Inflammatory macrophage treated with lipopolysaccharide for 4 hours (primary cell): ENCODE measurements around the gene CPSF4L.
A peak's percentile ranks its signal among the peaks of the same experiment; 100 is the strongest.
"Not testable (repeated sequence)": the region's sequence is repeated elsewhere in the genome, so short reads cannot be mapped to it uniquely, and the experiment has no call there.

Experiments
- DNase-seq: peaks from one replicate; pipeline ENCODE4 v3.0.0-alpha.2; 2020

The CPSF4L gene

GRCh38 chr17:73267648-73268537, 6.2 kb upstream of the CPSF4L start:
- no peak for DNase-seq

DNA sequence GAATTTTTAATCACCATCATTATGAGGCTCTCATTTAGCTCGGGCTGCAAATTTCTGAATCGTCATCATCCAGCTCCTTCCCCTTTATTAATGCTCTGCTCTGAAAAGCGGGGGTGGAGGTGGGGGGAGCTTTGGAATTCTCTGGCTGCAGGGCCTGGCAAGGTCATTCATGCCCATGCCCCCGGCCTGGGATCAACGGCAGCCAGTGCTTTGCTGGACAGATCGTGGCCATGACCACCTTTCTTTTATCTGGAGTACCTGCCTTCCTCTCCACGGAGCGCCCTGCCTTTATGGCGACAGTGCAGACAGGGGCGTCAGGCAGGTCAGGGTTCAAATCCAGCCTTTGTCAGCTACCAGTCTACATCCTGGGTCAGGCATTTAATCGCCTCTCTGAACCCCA, 5.1 kb upstream of the CPSF4L start:
- DNase-seq: no peak

DNA sequence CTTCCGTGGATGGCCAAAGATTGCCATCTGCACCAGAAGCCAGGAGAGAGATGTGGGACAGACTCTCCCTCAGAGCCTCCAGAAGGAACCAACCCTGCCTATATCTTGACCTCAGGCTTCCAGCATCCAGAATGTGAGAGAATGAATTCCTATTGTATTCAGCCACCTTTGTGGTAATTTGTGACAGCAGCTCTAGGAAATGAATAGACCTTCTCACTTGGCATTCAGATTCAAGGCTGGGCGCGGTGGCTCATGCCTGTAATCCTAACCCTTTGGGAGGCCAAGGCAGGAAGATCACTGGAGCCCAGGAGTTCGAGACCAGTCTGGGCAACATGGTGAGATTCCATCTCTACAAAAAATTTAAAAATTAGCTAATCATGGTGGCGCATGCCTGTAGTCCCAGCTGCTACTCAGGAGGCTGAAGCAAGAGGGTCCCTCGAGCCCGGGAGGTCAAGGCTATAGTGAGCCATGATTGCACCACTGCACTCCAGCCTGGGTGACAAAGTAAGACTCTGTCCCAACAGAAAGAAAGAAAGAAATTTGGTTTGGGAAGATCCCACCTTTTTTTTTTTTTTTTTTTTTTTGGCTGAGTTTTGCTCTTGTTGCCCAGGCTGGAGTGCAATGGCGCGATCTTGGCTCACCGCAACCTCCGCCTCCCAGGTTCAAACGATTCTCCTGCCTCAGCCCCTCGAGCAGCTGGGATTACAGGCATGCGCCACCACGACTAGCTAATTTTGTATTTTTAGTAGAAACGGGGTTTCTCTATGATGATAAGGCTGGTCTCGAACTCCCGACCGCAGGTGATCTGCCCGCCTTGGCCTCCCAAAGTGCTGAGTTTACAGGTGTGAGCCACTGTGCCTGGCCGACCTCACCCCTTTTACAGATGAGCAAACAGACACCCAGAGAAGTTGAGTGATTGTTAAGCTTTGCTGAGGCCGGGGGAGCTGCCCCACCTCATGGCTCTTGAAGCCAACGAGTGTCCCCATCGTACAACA, 4.3 kb upstream of the CPSF4L start:
- no peak for DNase-seq

- DNase-seq: not testable (repeated sequence)
These were observed 2.8 kb upstream of the CPSF4L start for GRCh38 chr17:73264448-73264847.

- DNase-seq: no peak
These were observed 1.3 kb upstream of the CPSF4L start for GRCh38 chr17:73262676-73263642.

DNA sequence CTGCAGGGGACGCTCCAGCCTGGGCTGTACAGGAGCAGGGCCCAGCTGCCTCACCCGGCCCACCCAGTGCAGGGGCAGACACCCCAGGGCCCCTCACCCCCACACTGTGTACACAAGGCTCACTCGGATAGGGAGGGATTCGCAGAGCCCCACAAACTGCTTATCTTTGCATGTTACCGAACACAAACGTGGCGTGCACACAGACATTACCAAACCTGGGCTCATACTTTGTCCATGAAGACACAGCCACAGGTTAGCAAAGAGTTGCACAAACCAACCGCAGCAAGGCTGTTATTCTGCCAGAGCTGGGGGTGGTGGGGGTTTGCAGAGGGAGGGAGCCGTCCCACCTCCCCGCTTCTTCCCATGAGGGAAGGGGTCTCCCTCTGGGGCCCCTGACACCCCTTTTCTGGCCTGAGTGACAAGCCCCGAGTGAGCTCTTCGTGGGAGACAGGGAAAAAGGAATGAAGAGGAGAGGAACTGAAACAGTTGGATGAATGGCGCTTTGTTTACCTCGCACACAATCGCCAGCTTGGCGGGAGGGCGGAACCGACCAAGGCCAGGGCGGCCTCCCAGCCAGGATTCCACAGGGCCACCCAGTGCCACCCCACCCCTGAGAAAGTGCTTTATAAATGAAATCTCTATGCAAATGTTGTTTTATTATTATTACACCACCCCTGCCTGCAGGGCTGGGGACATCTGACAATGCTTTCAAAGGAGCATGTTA, 434 bp upstream of the CPSF4L start:
- DNase-seq: no peak

GRCh38 chr17:73257516-73257915, 4.2 kb downstream of the CPSF4L start:
- no peak for DNase-seq

DNA sequence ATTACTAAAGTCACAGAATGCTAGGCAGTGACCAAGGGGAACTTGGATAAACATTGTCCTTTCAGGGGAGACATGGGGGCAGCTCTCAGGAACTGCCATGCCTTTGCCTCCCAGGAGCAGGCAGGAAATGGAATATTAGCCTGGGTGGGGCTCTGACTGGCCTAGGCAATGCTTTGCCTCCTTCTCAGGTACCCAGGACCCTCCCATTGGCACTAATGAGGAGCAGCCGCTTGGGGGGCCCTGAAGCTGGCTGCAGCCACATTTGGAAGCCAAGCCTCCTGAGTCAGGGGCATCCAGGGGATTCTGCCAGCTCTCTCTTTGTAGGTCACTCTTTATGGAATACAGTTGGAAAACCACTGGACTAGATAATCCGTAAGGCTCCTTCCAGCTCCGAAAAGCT, 5.5 kb downstream of the CPSF4L start:
- DNase-seq: no peak

DNA sequence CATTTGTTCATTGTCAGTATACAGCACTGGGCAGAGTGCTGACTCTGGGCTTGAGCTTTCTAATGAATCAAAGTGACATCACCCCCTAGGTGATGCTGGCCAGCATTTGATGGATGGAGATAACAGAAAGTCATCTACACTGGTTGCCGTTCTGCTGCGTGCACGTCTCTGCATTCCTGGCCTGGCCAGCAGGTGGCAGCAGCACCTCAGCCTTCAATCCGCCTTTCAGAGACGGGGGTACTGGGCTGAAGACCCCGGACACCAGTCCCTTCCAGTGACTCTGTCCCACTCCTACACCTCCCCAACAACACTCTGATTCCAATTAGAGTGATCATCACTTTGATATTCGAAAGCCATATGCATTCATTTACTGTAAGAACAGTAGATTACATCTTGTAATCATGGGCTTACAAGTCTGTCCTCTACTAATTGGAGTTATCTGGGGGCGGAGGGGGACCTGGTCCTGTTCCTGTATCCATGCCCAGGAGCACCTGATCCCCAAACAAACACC, 6.0 kb downstream of the CPSF4L start:
- DNase-seq: peak; percentile 36

GRCh38 chr17:73251871-73252270, 9.8 kb downstream of the CPSF4L start:
- DNase-seq: no peak

GRCh38 chr17:73250851-73251640, 10.6 kb downstream of the CPSF4L start:
- DNase-seq: no peak

DNA sequence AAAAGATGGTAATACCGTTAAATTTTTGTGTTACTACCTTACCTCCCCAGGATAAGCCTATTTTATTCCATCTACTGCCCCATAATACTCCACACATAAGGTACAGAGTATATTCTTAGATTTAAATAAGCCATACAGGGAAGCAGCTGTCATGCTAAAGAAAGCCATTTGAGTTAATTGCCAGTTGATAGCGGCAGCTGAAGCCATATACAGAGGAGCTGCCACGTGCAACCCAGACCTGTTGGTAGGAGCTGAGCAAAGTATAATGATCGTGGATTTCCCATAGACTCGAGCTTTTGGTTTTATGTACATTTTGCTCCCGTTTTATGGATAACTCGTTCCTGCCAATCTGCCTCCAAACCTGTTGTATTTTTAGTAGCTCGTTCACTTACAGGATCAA, 12.0 kb downstream of the CPSF4L start:
- DNase-seq: no peak

- no peak for DNase-seq
These were observed 13.1 kb downstream of the CPSF4L start for GRCh38 chr17:73248532-73248931.

- DNase-seq: no peak
These were observed 14.0 kb downstream of the CPSF4L start for GRCh38 chr17:73247726-73248125.

DNA sequence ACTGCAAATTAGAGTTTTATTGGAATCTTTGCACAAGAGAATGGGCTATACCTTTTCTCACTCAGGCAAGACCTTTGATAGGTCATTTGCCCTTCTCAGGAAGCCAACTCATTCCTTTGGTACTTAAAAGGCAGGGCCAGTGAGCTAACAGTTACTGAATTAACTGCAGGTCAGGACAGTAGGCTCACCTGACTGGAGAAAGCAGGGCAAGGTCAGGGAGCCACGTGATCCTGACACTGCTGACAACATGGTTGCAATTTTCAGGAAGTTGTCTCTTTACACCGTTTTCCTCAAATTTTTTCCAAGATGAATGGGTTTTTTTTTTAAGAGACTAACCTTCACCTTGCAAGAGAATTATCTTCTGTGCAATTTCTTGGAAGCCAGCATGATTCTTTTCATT, 21.1 kb downstream of the CPSF4L start:
- no peak for DNase-seq

DNA sequence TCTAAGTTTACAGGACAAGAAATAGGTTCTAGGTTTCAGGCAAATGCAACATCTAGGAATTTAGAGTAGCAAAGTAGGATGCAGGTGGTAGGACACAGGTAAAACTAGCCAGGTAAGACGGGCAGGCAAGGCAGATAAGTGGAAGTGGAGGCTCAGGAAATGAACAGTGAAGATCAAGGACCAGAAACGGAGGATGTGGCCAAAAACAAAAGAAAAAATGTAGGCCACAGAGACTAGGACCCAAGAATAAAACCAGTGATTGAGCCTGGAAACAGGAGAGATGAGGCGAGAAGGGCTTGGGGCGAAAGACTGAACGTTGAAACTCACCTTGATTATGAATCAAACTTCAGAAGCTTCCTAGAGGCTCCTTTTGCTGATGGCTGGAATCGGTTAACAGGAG, 24.0 kb downstream of the CPSF4L start:
- no peak for DNase-seq

DNA sequence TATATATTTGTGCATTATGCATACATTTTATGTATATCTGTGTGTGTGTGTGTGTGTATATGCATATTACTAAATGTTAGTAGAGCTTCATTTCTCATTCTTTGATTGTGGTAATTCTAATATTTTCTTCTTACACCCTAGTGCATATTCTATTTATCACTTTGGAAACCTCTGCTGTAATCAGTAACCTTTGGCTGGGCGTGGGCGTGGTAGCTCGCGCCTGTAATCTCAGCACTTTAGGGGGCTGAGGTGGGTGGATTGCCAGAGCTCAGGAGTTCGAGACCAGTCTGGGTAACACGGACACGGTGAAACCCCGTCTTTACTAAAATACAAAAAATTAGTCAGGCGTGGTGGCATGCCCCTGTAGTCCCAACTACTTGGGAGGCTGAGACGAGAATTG, 26.9 kb downstream of the CPSF4L start:
- DNase-seq: no peak

DNA sequence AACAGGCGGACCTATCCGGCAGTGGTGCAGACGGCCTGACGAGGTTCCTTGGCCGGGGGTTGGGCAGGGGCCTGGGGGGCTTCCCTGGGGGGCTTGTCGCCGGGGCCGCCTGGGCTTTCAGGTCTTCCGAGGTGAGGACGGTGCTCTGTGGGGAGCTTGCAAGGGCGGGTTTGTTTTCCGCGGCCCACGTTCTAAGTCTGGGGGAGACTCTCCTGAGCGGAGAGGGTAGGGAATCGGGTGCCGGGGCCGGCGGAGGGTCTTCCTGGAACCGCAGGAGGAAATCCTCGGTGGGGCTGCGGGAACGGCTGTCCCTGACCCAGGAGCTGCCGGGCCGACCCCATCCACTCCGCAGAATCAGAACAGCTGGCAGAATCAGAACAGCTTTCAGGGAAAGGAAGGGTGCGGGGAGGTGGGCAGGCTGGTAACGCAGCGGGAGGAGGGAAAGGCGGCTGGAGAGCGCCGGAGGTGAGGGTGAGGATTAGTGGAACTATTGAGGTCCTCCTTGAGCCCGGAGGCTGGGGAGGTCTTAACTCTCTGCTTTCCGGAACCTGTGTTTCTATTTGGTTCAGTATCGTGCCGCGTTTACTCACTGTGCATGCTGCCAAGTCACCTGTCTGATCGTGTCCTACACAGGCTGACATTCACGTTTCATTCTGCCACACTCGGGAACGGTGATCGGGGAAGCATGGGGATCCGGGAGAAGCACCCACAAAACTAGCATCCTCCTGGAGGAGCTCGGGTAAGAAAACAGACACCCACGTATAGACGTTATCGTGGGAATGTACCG, 28.9 kb downstream of the CPSF4L start:
- DNase-seq: peak; percentile 27

DNA sequence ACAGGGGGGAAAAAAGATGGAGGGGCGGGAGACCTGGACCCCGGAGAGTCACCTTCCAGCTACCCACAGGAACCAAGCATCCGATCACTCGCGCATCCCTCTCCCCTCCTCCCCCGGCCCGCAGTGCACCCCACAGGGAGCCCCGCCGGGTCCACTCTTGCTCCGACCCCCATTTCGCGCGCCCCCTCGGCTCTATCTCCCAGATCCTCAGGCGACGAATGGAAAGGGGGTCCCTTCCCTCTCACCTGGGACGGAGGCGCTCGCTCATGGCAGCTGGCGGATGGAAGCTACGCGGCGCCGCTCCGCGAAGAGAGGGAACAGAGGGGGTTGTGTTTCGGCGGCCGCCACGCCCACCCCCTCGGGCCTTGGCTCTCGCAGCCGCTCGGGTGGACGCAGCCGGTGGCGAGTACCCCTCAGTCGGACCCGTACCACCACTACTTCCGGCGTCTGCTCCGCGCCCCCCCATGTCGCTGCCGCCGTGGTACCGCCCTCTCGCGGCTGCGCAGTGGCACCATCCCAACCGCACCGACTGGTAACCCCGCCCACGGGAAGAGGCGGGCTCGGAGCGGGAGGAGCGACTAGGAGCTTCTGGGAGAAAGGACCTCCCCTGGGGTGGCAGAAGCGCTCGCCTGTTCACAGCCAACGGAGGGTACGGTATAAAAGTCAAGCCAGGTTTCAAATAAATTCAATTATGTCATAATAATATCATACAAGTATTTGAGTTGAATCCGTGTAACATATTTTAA, 29.7 kb downstream of the CPSF4L start:
- DNase-seq: peak; percentile 97
